Stimulated activated CD4-positive, alpha-beta T cell treated with anti-CD3 and anti-CD28 coated beads, Interleukin-15, amount 100 ng/mL, for 48 hours (primary cell): ENCODE measurements around the gene MEX3A.
A peak's percentile ranks its signal among the peaks of the same experiment; 100 is the strongest.
"Not testable (repeated sequence)": the region's sequence is repeated elsewhere in the genome, so short reads cannot be mapped to it uniquely, and the experiment has no call there.

Source experiments
- DNase-seq, 2 donors: peaks; one replicate each; pipeline ENCODE4 v3.0.0-alpha.2; 2020; ENCODE audit warnings: low read depth in 2 of 2

MEX3A gene

GRCh38 chr1:156082309-156083091 is at the start of gene MEX3A:
Gene MEX3A, minus strand, starts transcription at chr1:156082465. Its CDS starts 467 bp downstream, at chr1:156081998.
- DNase-seq, result peak in 1 of 2 donors; percentile 38

- DNase-seq, result no peak
These were observed 48.3 kb upstream of the MEX3A start for GRCh38 chr1:156130578-156130942.

GRCh38 chr1:156129687-156130577 is 47.7 kb upstream of the MEX3A start:
- DNase-seq, result peak; percentile 67 to 77

- DNase-seq, result no peak
These were observed 46.7 kb upstream of the MEX3A start for GRCh38 chr1:156128654-156129597.

- no peak for DNase-seq
These were observed 46.0 kb upstream of the MEX3A start for GRCh38 chr1:156128308-156128653.

GRCh38 chr1:156126630-156127534 is 44.6 kb upstream of the MEX3A start:
- DNase-seq, result peak; percentile 78 to 82

GRCh38 chr1:156126043-156126629 is 43.9 kb upstream of the MEX3A start:
- DNase-seq, result no peak

GRCh38 chr1:156125544-156125943 is 43.3 kb upstream of the MEX3A start:
- not testable (repeated sequence) for DNase-seq

- DNase-seq, result no peak
These were observed 42.6 kb upstream of the MEX3A start for GRCh38 chr1:156124557-156125483.

GRCh38 chr1:156123356-156124196 is 41.3 kb upstream of the MEX3A start:
- DNase-seq, result peak in 1 of 2 donors; percentile 47

- DNase-seq, result no peak
These were observed 40.5 kb upstream of the MEX3A start for GRCh38 chr1:156122519-156123355.

GRCh38 chr1:156122086-156122485 is 39.8 kb upstream of the MEX3A start:
- DNase-seq, result no peak

- DNase-seq, result no peak
These were observed 39.2 kb upstream of the MEX3A start for GRCh38 chr1:156121457-156121856.

GRCh38 chr1:156121005-156121404 is 38.7 kb upstream of the MEX3A start:
- DNase-seq, result not testable (repeated sequence)

- DNase-seq, result no peak
These were observed 38.1 kb upstream of the MEX3A start for GRCh38 chr1:156120318-156120717.

- DNase-seq, result no peak
These were observed 37.4 kb upstream of the MEX3A start for GRCh38 chr1:156119503-156120209.
